ENCODE data around the gene CNST. TPM values are rescaled to one million over a fixed set of nuclear protein-coding genes. Genes with fewer than 3 reads are reported as not detected.

The CNST gene
- total and polyA plus RNA-seq, 9 of the 15 experiments (the other 6 are each of a cell fraction or from before 2014, with no cell fraction given) = 17.0 to 55.3 (median 30.8) TPM

DNA sequence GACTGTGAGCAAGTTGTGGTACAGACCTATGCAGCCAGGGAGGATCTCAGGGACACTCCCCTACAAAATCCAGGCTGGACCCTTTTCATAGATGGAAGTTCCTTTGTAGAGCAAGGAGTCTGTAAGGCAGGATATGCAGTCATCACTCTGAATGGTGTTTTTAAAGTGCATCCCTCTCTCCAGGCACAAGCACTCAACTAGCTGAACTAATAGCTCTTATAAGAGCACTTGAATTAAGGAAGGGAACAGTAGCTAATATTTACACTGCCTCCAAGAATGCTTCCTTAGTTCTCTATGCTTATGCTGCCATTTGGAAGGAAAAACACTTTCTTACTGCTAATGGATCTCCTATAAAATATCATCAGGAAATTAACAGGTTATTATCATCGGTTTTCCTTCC, 32.1 kb upstream of the CNST start:
- H3K79me2 ChIP-seq (ENCODE audit: control insufficient read depth, insufficient read depth, low read length) = no peaks in the 10 kb centered on the region
- no TSS peak for BruUV-seq (replicated peaks)
- H3K27me3 ChIP-seq (ENCODE audit: control insufficient read depth in 2 of 2, insufficient read depth in 2 of 2, low read length in 2 of 2) = peaks cover 3 to 8% of the 10 kb centered on the region in 2 experiments; a peak in 3 of 5 replicates
- no peak overlapping the region for H3K27ac ChIP-seq (ENCODE audit: extremely low read depth, low read depth, low read length)
- FAIRE-seq (no peak), ATAC-seq (no peak), DNase-seq (ENCODE audit: extremely low read depth in 1 of 4, low spot score in 3 of 4) (no peak)
- CTCF ChIA-PET (ENCODE audit: low intra/inter-chr PET ratio) = no interaction called here
- H3K4me1 ChIP-seq (replicated peaks in 1 of 2; ENCODE audit: control insufficient read depth in 2 of 2, insufficient read depth in 2 of 2, low read length in 2 of 2) = no peaks in the 10 kb centered on the region
- WGBS (ENCODE audit: insufficient coverage, low coverage, missing lambda C conversion rate) = 0% methylated on average over 1 of the region's 1 CpG
- no peaks in the 10 kb centered on the region for H3K36me3 ChIP-seq (ENCODE audit: control insufficient read depth, insufficient read depth, low read length)
- no peak overlapping the region for H3K4me3 ChIP-seq
- TF ChIP-seq TRIM24 (IDR thresholded peaks at IDR 0.05) = no peak
- no peak for TF ChIP-seq NFYB (IDR thresholded peaks at IDR 0.05; ENCODE audit: extremely low read depth, insufficient read length)
- no peak for TF ChIP-seq NFRKB (IDR thresholded peaks at IDR 0.05; ENCODE audit: low read depth)
- TF ChIP-seq, protein P1, sequence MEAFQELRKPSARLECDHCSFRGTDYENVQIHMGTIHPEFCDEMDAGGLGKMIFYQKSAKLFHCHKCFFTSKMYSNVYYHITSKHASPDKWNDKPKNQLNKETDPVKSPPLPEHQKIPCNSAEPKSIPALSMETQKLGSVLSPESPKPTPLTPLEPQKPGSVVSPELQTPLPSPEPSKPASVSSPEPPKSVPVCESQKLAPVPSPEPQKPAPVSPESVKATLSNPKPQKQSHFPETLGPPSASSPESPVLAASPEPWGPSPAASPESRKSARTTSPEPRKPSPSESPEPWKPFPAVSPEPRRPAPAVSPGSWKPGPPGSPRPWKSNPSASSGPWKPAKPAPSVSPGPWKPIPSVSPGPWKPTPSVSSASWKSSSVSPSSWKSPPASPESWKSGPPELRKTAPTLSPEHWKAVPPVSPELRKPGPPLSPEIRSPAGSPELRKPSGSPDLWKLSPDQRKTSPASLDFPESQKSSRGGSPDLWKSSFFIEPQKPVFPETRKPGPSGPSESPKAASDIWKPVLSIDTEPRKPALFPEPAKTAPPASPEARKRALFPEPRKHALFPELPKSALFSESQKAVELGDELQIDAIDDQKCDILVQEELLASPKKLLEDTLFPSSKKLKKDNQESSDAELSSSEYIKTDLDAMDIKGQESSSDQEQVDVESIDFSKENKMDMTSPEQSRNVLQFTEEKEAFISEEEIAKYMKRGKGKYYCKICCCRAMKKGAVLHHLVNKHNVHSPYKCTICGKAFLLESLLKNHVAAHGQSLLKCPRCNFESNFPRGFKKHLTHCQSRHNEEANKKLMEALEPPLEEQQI (IDR thresholded peaks at IDR 0.05) = no peak
- TF ChIP-seq ZNF431 (CRISPR knock-in tag; IDR thresholded peaks at IDR 0.05) = no peak
- no peak overlapping the region for H2AFZ ChIP-seq (ENCODE audit: low read depth, low read length)
- H4K20me1 ChIP-seq (replicated peaks; ENCODE audit: control insufficient read depth, insufficient read depth, low read length) = no peaks in the 10 kb centered on the region
- no peak overlapping the region for H3K4me2 ChIP-seq (ENCODE audit: insufficient read depth, low read length)
- in situ Hi-C loops (cut with MboI) = no loop called here
- H3K9ac ChIP-seq (ENCODE audit: insufficient read depth in 1 of 2, low read depth in 2 of 2, low read length in 2 of 2) = no peak overlapping the region
- POLR2A ChIA-PET = interaction anchor here (1.1 kb wide), 1 partner anchor 14 kb away, joined by 4 read pairs; no protein-coding TSS in a partner anchor
- intact Hi-C loops (cut with micrococcal nuclease) = no loop called here
- no peaks in the 10 kb centered on the region for H3K9me1 ChIP-seq (ENCODE audit: control insufficient read depth, insufficient read depth, low read length)
- peaks cover 12% of the 10 kb centered on the region for H3K9me3 ChIP-seq (replicated peaks; ENCODE audit: control insufficient read depth, insufficient read depth, low read depth, low read length)

All from K562 (cell line).